ENCODE measurements around the gene PIP5K1A.

GRCh38 chr1:151289080-151289935, 91.0 kb downstream of the PIP5K1A start:
- TF ChIP-seq NFIC (IDR thresholded peaks at IDR 0.05) (no peak), EP300 (IDR thresholded peaks at IDR 0.05; ENCODE audit: borderline replicate concordance) (no peak), REST (IDR thresholded peaks at IDR 0.05; ENCODE audit: low read depth) (no peak), MAX (IDR thresholded peaks at IDR 0.05) (no peak), USF1 (IDR thresholded peaks at IDR 0.05) (no peak), RAD21 (IDR thresholded peaks at IDR 0.05; ENCODE audit: low read depth) (no peak), CEBPB (IDR thresholded peaks at IDR 0.05) (no peak), TAF1 (IDR thresholded peaks at IDR 0.05; ENCODE audit: low read depth) (no peak), EGR1 (IDR thresholded peaks at IDR 0.05) (no peak), CREB1 (IDR thresholded peaks at IDR 0.05; ENCODE audit: low read depth) (no peak), TEAD4 (IDR thresholded peaks at IDR 0.05) (no peak), ZBTB7A (IDR thresholded peaks at IDR 0.05; ENCODE audit: low read depth) (no peak)
